K562 (cell line): ENCODE measurements around the gene EVI5. TPM values are rescaled to one million over a fixed set of nuclear protein-coding genes. Genes with fewer than 3 reads are reported as not detected.
A peak's percentile ranks its signal among the peaks of the same experiment; 100 is the strongest.

ENCODE experiments used
- L3MBTL2 ChIP-seq: fragments of 450-650 bp; IDR thresholded peaks from 2 replicates; pipeline ENCODE4 v1.6.1; 2016; ENCODE audit warnings: mild to moderate bottlenecking, moderate library complexity
- polyA plus RNA-seq, 8 experiments: library from polyadenylated mRNA; depleted of rRNA in 4 of 8; stranded (reverse) in 5 of 8; unstranded in 3 of 8; fragments of >200 nt; fragmentation: Nextera tagmentation in 2 of 8; fragmentation: Illumina TruSeq in 1 of 8; extraction: Ambion mirVana in 2 of 8; extraction: Trizol in 1 of 8; gene quantifications; 2 replicates each; pipeline versions ENCODE4 v1.2.1 to v1.2.3, GENCODE V29; 2011 to 2014; ENCODE audit warnings: inconsistent platforms in 1 of 8, missing spikeins in 1 of 8
- small RNA-seq: library from RNA; depleted of rRNA; stranded (forward); fragments of <200 nt; gene quantifications from one replicate; pipeline ENCODE3, GENCODE V24; 2014
- total RNA-seq, 7 experiments: library from RNA; depleted of rRNA in 6 of 7; stranded (reverse); fragments of >200 nt in 6 of 7; fragmentation: Illumina TruSeq in 2 of 7; extraction: Trizol in 2 of 7; gene quantifications; 2 replicates each; pipeline versions ENCODE4 v1.2.1 to v1.2.3, GENCODE V29; 2011 to 2021; ENCODE audit warnings: low replicate concordance in 1 of 7

Gene EVI5
- total and polyA plus RNA-seq, 9 of the 15 experiments (the other 6 are each of a cell fraction or from before 2014, with no cell fraction given), result 1.7 to 50.1 (median 13.7) TPM

DNA sequence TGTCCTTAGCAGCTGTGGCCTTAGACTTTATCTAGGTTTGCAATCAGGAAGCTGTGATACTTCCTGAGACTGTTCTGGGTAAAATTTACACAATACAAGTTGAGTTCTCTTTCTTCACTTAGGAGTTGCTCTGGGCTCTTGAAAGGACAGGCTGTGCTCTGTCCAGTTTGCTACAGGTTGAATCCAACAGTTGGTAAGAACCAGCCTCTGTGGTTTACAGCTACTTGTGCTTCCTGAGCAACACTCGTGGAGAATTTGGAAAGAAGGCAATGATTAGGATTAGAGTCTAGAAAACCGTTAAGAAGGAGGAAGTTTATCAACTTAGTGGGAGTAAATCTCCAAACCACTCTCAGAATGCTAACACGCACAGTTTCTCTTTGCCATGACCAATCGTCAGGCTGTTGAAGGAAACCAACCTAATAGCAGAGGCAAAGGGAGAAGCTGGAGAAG lies 325.0 kb downstream of the EVI5 start (continued):
- peak; percentile 52 for TF ChIP-seq L3MBTL2

Small RNA genes within 50 kb of the gene (small RNA-seq; reads per million reads assigned to genes)
- gene AC104332.2 (not detected), gene RNU4-59P (not detected)

Other genes with a start within 250 kb of the EVI5 start
- gene RPL5, start 46.9 kb upstream of the EVI5 start, total RNA-seq (2014; rRNA removed), result 2,174 and 2,757 TPM in 2 replicates
- gene RPL5, start 46.9 kb upstream of the EVI5 start, total RNA-seq (2014; rRNA removed; fragmentation: Illumina TruSeq; extraction: Trizol), result 2,454 and 2,710 TPM in 2 replicates
- gene RPL5, start 46.9 kb upstream of the EVI5 start, total RNA-seq (2015; rRNA removed; fragmentation: Illumina TruSeq; extraction: Trizol), result 2,022 and 2,169 TPM in 2 replicates
- 1,467 and 1,545 TPM in 2 replicates for gene RPL5, start 46.9 kb upstream of the EVI5 start, total RNA-seq (2021)
- gene RPL5, start 46.9 kb upstream of the EVI5 start, polyA plus RNA-seq (2011; rRNA removed), result 3,458 and 3,699 TPM in 2 replicates
- gene RPL5, start 46.9 kb upstream of the EVI5 start, polyA plus RNA-seq (2014; fragmentation: Illumina TruSeq; extraction: Trizol), result 1,939 and 2,002 TPM in 2 replicates
- 1,000 to 10,000 TPM; 4,024 to 4,252 TPM for gene RPL5, start 46.9 kb upstream of the EVI5 start, polyA plus RNA-seq (2014; fragmentation: Nextera tagmentation; extraction: Ambion mirVana)
- gene RPL5, start 46.9 kb upstream of the EVI5 start, polyA plus RNA-seq (2014; rRNA removed), result 2,353 and 2,737 TPM in 2 replicates
- 0.54 and 0.69 TPM in 2 replicates for gene DIPK1A, start 176.4 kb upstream of the EVI5 start, total RNA-seq (2014; rRNA removed)
- 1.3 and 1.9 TPM in 2 replicates for gene DIPK1A, start 176.4 kb upstream of the EVI5 start, total RNA-seq (2014; rRNA removed; fragmentation: Illumina TruSeq; extraction: Trizol)
- 1.1 and 1.2 TPM in 2 replicates for gene DIPK1A, start 176.4 kb upstream of the EVI5 start, total RNA-seq (2015; rRNA removed; fragmentation: Illumina TruSeq; extraction: Trizol)
- gene DIPK1A, start 176.4 kb upstream of the EVI5 start, total RNA-seq (2021), result 1.3 TPM in 2 replicates
- gene DIPK1A, start 176.4 kb upstream of the EVI5 start, polyA plus RNA-seq (2011; rRNA removed), result 1.4 and 2.0 TPM in 2 replicates
- gene DIPK1A, start 176.4 kb upstream of the EVI5 start, polyA plus RNA-seq (2014; fragmentation: Illumina TruSeq; extraction: Trizol), result 1.5 TPM in 2 replicates
- gene DIPK1A, start 176.4 kb upstream of the EVI5 start, polyA plus RNA-seq (2014; fragmentation: Nextera tagmentation; extraction: Ambion mirVana), result 1 to 10 TPM; 2.4 to 2.5 TPM
- 0.65 and 0.91 TPM in 2 replicates for gene DIPK1A, start 176.4 kb upstream of the EVI5 start, polyA plus RNA-seq (2014; rRNA removed)